ENCODE results near the gene SAG.

DNA sequence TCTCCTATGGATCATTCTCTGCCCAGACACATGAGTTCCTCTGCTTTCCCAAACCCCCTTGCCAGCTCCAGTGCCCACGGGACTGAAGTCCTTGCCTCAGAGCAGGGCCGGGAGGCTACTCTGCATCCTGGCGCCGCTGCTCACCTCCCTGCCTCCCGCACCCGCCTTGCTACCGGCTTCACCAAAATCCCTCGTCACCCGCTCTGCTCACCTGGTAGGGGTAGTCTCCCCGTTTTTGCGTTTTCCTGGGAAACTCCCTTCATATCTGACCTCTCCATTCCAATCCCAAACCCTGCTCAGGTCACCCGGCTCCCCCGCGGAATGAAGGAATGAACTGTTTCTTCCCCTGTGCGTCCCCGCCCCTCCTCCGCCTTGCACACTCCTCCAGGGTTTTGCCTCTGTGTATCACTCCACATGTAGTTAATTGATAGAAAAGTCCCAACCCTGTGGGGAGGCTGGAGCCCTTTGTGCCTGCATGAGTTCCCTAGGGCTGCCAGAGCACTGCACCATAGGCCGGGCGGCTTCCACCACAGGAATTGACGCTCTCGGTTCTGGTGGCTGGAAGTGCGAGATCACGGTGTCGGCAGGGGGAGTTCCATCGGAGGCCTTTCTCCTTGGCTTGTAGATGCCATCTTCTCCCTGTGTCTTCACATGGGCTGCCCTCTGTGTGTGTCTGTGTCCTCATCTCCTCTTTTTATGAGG lies 44.7 kb downstream of the SAG start:
- TF ChIP-seq POLR2AphosphoS5 (IDR thresholded peaks at IDR 0.05; ENCODE audit: low read length): no peak
- no peak for TF ChIP-seq TARDBP (IDR thresholded peaks at IDR 0.05; ENCODE audit: borderline replicate concordance)
- no peak for TF ChIP-seq CREB1 (IDR thresholded peaks at IDR 0.05; ENCODE audit: low read depth)
- TF ChIP-seq, protein P1, sequence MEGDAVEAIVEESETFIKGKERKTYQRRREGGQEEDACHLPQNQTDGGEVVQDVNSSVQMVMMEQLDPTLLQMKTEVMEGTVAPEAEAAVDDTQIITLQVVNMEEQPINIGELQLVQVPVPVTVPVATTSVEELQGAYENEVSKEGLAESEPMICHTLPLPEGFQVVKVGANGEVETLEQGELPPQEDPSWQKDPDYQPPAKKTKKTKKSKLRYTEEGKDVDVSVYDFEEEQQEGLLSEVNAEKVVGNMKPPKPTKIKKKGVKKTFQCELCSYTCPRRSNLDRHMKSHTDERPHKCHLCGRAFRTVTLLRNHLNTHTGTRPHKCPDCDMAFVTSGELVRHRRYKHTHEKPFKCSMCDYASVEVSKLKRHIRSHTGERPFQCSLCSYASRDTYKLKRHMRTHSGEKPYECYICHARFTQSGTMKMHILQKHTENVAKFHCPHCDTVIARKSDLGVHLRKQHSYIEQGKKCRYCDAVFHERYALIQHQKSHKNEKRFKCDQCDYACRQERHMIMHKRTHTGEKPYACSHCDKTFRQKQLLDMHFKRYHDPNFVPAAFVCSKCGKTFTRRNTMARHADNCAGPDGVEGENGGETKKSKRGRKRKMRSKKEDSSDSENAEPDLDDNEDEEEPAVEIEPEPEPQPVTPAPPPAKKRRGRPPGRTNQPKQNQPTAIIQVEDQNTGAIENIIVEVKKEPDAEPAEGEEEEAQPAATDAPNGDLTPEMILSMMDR (IDR thresholded peaks at IDR 0.05 in 2 of 3, conservative IDR thresholded peaks at IDR 0.05 in 1 of 3; ENCODE audit: control insufficient read depth in 2 of 3, extremely low read depth in 1 of 3, insufficient read depth in 1 of 3, low read depth in 3 of 3, low read length in 3 of 3): no peak
- no peak for TF ChIP-seq PAX5 (IDR thresholded peaks at IDR 0.05; ENCODE audit: borderline replicate concordance, low read depth, low read length)
- TF ChIP-seq, protein P2, sequence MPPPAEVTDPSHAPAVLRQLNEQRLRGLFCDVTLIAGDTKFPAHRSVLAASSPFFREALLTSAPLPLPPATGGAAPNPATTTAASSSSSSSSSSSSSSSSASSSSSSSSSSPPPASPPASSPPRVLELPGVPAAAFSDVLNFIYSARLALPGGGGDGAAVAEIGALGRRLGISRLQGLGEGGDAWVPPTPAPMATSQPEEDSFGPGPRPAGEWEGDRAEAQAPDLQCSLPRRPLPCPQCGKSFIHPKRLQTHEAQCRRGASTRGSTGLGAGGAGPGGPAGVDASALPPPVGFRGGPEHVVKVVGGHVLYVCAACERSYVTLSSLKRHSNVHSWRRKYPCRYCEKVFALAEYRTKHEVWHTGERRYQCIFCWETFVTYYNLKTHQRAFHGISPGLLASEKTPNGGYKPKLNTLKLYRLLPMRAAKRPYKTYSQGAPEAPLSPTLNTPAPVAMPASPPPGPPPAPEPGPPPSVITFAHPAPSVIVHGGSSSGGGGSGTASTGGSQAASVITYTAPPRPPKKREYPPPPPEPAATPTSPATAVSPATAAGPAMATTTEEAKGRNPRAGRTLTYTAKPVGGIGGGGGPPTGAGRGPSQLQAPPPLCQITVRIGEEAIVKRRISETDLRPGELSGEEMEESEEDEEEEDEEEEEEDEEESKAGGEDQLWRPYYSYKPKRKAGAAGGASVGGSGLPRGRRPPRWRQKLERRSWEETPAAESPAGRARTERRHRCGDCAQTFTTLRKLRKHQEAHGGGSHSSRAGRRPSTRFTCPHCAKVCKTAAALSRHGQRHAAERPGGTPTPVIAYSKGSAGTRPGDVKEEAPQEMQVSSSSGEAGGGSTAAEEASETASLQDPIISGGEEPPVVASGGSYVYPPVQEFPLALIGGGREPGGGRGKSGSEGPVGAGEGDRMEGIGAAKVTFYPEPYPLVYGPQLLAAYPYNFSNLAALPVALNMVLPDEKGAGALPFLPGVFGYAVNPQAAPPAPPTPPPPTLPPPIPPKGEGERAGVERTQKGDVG (CRISPR knock-in tag; IDR thresholded peaks at IDR 0.05): no peak
- no peak for TF ChIP-seq EP300 (IDR thresholded peaks at IDR 0.05; ENCODE audit: borderline replicate concordance in 1 of 2, control insufficient read depth in 1 of 2, low read depth in 2 of 2, low read length in 2 of 2)
